Measurements from ENCODE around the gene AP2B1.

The AP2B1 gene

DNA sequence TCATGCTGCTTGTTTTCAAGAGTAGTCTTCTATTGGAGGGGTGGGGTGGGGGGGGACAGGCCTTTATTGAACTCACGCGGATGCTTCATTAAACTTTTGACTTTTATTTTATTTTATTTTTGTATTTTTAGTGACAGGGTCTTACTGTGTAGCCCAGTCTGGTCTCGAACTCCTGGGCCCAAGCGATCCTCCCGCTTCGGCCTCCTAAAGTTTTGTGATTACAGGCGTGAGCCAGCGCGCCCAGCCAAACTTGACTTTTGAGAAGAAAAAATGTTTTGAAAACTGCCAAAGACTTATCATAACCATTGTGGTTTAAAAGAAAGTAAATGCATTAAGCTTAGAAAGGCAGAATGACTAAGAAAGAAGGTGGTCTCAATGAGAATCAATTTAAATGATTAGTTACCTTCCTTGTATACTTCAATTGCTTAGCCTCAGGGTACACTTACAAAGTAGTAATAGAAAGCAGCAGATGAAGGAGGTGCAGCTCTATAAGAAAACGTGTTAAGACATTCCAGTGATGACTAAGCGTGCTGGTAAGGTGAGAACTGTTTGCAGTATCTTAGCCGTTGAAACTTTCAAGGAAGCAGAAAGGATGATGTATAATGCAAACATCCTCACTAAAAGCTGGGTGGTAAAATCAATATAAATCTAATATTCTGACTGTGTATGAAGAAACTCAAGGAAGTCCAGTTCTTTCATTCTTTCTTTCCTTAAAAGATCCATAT lies 1.2 kb downstream of the AP2B1 start:
- no peaks in the 10 kb centered on the region for H3K79me1 ChIP-seq (ENCODE audit: low read depth, low read length)
- H2AFZ ChIP-seq (ENCODE audit: low read length) = no peak overlapping the region
- H3K4me3 ChIP-seq (ENCODE audit: low read length in 2 of 2) = peak overlapping the region in 1 of 2 donors; percentile 74
- WGBS, 2 donors (ENCODE audit: extremely low coverage in 2 of 2, insufficient read length in 2 of 2, insufficient replicate concordance in 1 of 2) = no CpG with 5 or more reads among the region's 12 CpGs
- H2BK15ac ChIP-seq (ENCODE audit: low read length) = no peak overlapping the region
- no peak overlapping the region for H2BK12ac ChIP-seq (ENCODE audit: low read length)
- H3K9ac ChIP-seq (ENCODE audit: low read depth, low read length, poor library complexity) = no peak overlapping the region
- H4K91ac ChIP-seq (ENCODE audit: low read depth, low read length, poor library complexity) = no peak overlapping the region
- H3K36me3 ChIP-seq (replicated peaks in 1 of 2; ENCODE audit: control insufficient read depth in 2 of 2, insufficient read depth in 2 of 2, low read length in 2 of 2) = peaks cover 0 to 9% of the 10 kb centered on the region in 2 donors
- H3K4me1 ChIP-seq (ENCODE audit: control insufficient read depth in 2 of 2, insufficient read depth in 1 of 2, low read depth in 1 of 2, low read length in 2 of 2) = peaks cover 0 to 8% of the 10 kb centered on the region in 2 donors
- no peak overlapping the region for H3K27ac ChIP-seq (replicated peaks; ENCODE audit: low read length)
- H2BK120ac ChIP-seq (ENCODE audit: low read depth, low read length) = no peak overlapping the region
- H3K18ac ChIP-seq (ENCODE audit: low read length) = no peak overlapping the region
- H3K9me3 ChIP-seq (replicated peaks in 1 of 2; ENCODE audit: control insufficient read depth in 2 of 2, insufficient read depth in 1 of 2, low read depth in 1 of 2, low read length in 2 of 2) = no peaks in the 10 kb centered on the region
- no peak overlapping the region for H3K4ac ChIP-seq (ENCODE audit: low read length)
- H3K27me3 ChIP-seq (ENCODE audit: control insufficient read depth in 3 of 3, insufficient read depth in 3 of 3, low read depth in 1 of 3, low read length in 3 of 3) = no peaks in the 10 kb centered on the region
- no peak overlapping the region for H2AK5ac ChIP-seq (ENCODE audit: low read depth, low read length)
- H3K4me2 ChIP-seq (ENCODE audit: insufficient read depth, low read length, poor library complexity, severe bottlenecking) = no peak overlapping the region
- H3K23ac ChIP-seq (ENCODE audit: low read depth, low read length, poor library complexity) = no peak overlapping the region
- H3K14ac ChIP-seq (ENCODE audit: low read length) = no peak overlapping the region
- H4K8ac ChIP-seq (ENCODE audit: low read depth, low read length) = no peak overlapping the region
- DNase-seq (ENCODE audit: low spot score) = no peak
- H2BK5ac ChIP-seq (ENCODE audit: low read length) = no peak overlapping the region

DNA sequence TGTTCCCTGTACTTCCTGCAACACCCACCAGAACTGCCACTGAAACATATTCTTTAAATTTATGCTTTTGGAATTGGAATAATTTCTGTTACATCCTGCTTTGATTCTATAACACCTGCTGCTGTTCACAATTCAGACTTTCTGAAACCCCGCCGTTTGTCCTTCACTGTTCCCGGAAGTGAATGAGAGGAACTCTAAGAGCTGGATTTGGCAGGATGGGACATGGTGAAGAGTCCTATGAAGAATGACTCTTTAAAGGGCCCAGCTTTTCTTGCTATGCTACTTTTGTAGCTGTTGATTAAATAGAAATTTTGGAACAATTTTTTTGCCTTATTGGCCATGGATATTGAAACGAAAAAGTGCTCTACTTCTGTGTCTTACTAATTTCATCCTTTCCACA lies 8.9 kb downstream of the AP2B1 start:
- DNase-seq (ENCODE audit: low spot score) = no peak
- Histone ChIP-seq H3K36me3 (replicated peaks in 1 of 2; ENCODE audit: control insufficient read depth in 2 of 2, insufficient read depth in 2 of 2, low read length in 2 of 2) (peaks cover 11 to 80% of the 10 kb centered on the region in 2 donors), H3K9ac (ENCODE audit: low read depth, low read length, poor library complexity) (no peak overlapping the region), H3K27me3 (ENCODE audit: control insufficient read depth in 3 of 3, insufficient read depth in 3 of 3, low read depth in 1 of 3, low read length in 3 of 3) (no peaks in the 10 kb centered on the region), H2BK12ac (ENCODE audit: low read length) (no peak overlapping the region), H4K8ac (ENCODE audit: low read depth, low read length) (no peak overlapping the region), H3K14ac (ENCODE audit: low read length) (no peak overlapping the region), H2BK5ac (ENCODE audit: low read length) (no peak overlapping the region), H3K4me3 (ENCODE audit: low read length in 2 of 2) (no peak overlapping the region), H3K4me1 (ENCODE audit: control insufficient read depth in 2 of 2, insufficient read depth in 1 of 2, low read depth in 1 of 2, low read length in 2 of 2) (no peaks in the 10 kb centered on the region), H3K23ac (ENCODE audit: low read depth, low read length, poor library complexity) (no peak overlapping the region), H4K91ac (ENCODE audit: low read depth, low read length, poor library complexity) (no peak overlapping the region), H3K9me3 (replicated peaks in 1 of 2; ENCODE audit: control insufficient read depth in 2 of 2, insufficient read depth in 1 of 2, low read depth in 1 of 2, low read length in 2 of 2) (no peaks in the 10 kb centered on the region), H2BK120ac (ENCODE audit: low read depth, low read length) (no peak overlapping the region), H2AFZ (ENCODE audit: low read length) (no peak overlapping the region), H3K27ac (replicated peaks; ENCODE audit: low read length) (no peak overlapping the region), H3K4ac (ENCODE audit: low read length) (no peak overlapping the region), H2AK5ac (ENCODE audit: low read depth, low read length) (no peak overlapping the region), H3K18ac (ENCODE audit: low read length) (no peak overlapping the region), H3K79me1 (ENCODE audit: low read depth, low read length) (peaks cover 2% of the 10 kb centered on the region), H2BK15ac (ENCODE audit: low read length) (no peak overlapping the region), H3K4me2 (ENCODE audit: insufficient read depth, low read length, poor library complexity, severe bottlenecking) (no peak overlapping the region)
- no CpG with 5 or more reads among the region's 4 CpGs for WGBS, 2 donors (ENCODE audit: extremely low coverage in 2 of 2, insufficient read length in 2 of 2, insufficient replicate concordance in 1 of 2)

DNA sequence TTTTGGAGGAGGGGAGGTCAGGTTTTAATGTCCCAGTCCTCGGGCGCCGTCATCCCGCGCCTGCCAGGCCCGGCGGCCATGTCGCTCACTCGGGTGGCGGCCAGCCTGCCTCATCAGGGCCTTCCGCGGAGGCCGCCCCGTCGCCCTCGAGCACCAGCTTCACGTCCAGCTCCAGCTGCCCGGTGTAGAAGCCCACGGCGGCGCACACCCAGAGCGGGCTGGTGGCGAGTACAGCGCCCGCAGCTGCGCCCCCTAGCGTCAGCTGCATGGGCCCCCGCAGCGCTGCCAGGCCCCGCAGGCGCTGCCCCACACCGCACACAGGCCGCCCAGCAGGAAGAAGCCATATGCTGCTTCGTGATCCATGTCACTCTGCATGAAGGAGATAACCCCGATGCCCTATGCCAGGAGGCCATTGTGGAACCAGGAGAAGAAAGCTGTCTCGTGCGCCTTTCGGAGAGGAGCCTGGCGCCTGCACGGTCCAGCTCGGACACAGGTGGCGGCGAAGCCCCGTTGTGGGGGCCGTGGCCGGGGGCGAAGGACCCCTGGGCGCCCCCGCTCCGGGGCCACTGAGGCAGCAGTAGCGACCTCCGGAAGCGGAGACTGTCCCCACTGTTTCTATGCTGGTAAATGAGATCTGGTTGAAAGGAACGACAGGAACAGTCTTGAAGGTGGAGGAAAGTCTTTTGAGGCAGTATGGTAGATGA lies 9.6 kb downstream of the AP2B1 start:
- no peak overlapping the region for H2BK5ac ChIP-seq (ENCODE audit: low read length)
- H2BK12ac ChIP-seq (ENCODE audit: low read length) = no peak overlapping the region
- no peak overlapping the region for H3K4me3 ChIP-seq (ENCODE audit: low read length in 2 of 2)
- no CpG with 5 or more reads among the region's 54 CpGs for WGBS, 2 donors (ENCODE audit: extremely low coverage in 2 of 2, insufficient read length in 2 of 2, insufficient replicate concordance in 1 of 2)
- H2AFZ ChIP-seq (ENCODE audit: low read length) = no peak overlapping the region
- H2BK120ac ChIP-seq (ENCODE audit: low read depth, low read length) = no peak overlapping the region
- H4K91ac ChIP-seq (ENCODE audit: low read depth, low read length, poor library complexity) = no peak overlapping the region
- peaks cover 11 to 81% of the 10 kb centered on the region in 2 donors for H3K36me3 ChIP-seq (replicated peaks in 1 of 2; ENCODE audit: control insufficient read depth in 2 of 2, insufficient read depth in 2 of 2, low read length in 2 of 2)
- H3K27me3 ChIP-seq (ENCODE audit: control insufficient read depth in 3 of 3, insufficient read depth in 3 of 3, low read depth in 1 of 3, low read length in 3 of 3) = no peaks in the 10 kb centered on the region
- no peaks in the 10 kb centered on the region for H3K9me3 ChIP-seq (replicated peaks in 1 of 2; ENCODE audit: control insufficient read depth in 2 of 2, insufficient read depth in 1 of 2, low read depth in 1 of 2, low read length in 2 of 2)
- H3K18ac ChIP-seq (ENCODE audit: low read length) = no peak overlapping the region
- no peak overlapping the region for H2BK15ac ChIP-seq (ENCODE audit: low read length)
- DNase-seq (ENCODE audit: low spot score) = no peak
- H3K4me1 ChIP-seq (ENCODE audit: control insufficient read depth in 2 of 2, insufficient read depth in 1 of 2, low read depth in 1 of 2, low read length in 2 of 2) = no peaks in the 10 kb centered on the region
- H3K4ac ChIP-seq (ENCODE audit: low read length) = no peak overlapping the region
- H3K9ac ChIP-seq (ENCODE audit: low read depth, low read length, poor library complexity) = no peak overlapping the region
- peaks cover 2% of the 10 kb centered on the region for H3K79me1 ChIP-seq (ENCODE audit: low read depth, low read length)
- H3K14ac ChIP-seq (ENCODE audit: low read length) = no peak overlapping the region
- no peak overlapping the region for H2AK5ac ChIP-seq (ENCODE audit: low read depth, low read length)
- no peak overlapping the region for H3K27ac ChIP-seq (replicated peaks; ENCODE audit: low read length)
- no peak overlapping the region for H4K8ac ChIP-seq (ENCODE audit: low read depth, low read length)
- H3K4me2 ChIP-seq (ENCODE audit: insufficient read depth, low read length, poor library complexity, severe bottlenecking) = no peak overlapping the region
- H3K23ac ChIP-seq (ENCODE audit: low read depth, low read length, poor library complexity) = peak overlapping the region; percentile 11

DNA sequence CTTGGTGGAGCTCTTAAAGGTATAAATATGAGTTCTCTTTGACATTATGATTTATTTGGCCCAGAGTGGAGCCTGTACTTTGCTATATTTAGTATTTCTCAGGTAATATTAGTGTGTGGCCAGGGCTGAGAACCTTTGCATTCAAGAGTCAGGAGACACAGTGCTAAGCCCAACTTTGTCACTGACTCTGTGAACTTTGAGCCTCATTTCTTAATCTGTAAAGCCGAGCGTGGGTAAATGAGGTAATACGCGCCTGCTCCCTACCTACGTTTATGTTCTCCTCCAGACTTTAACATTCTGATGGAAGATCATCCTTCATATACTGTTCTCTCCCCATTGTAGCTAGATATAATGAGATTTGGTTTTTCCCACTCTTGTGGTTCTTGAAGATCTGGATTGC lies 10.5 kb downstream of the AP2B1 start:
- H2AK5ac ChIP-seq (ENCODE audit: low read depth, low read length) = no peak overlapping the region
- no peak overlapping the region for H3K9ac ChIP-seq (ENCODE audit: low read depth, low read length, poor library complexity)
- peaks cover 11 to 90% of the 10 kb centered on the region in 2 donors for H3K36me3 ChIP-seq (replicated peaks in 1 of 2; ENCODE audit: control insufficient read depth in 2 of 2, insufficient read depth in 2 of 2, low read length in 2 of 2)
- no peak overlapping the region for H3K4ac ChIP-seq (ENCODE audit: low read length)
- H3K4me3 ChIP-seq (ENCODE audit: low read length in 2 of 2) = no peak overlapping the region
- no peak overlapping the region for H4K8ac ChIP-seq (ENCODE audit: low read depth, low read length)
- H3K27me3 ChIP-seq (ENCODE audit: control insufficient read depth in 3 of 3, insufficient read depth in 3 of 3, low read depth in 1 of 3, low read length in 3 of 3) = no peaks in the 10 kb centered on the region
- H2BK120ac ChIP-seq (ENCODE audit: low read depth, low read length) = no peak overlapping the region
- H3K23ac ChIP-seq (ENCODE audit: low read depth, low read length, poor library complexity) = no peak overlapping the region
- H4K91ac ChIP-seq (ENCODE audit: low read depth, low read length, poor library complexity) = no peak overlapping the region
- no peak overlapping the region for H2AFZ ChIP-seq (ENCODE audit: low read length)
- H3K4me2 ChIP-seq (ENCODE audit: insufficient read depth, low read length, poor library complexity, severe bottlenecking) = no peak overlapping the region
- no peak for DNase-seq (ENCODE audit: low spot score)
- H2BK5ac ChIP-seq (ENCODE audit: low read length) = no peak overlapping the region
- H2BK12ac ChIP-seq (ENCODE audit: low read length) = no peak overlapping the region
- no CpG with 5 or more reads among the region's 5 CpGs for WGBS, 2 donors (ENCODE audit: extremely low coverage in 2 of 2, insufficient read length in 2 of 2, insufficient replicate concordance in 1 of 2)
- H3K27ac ChIP-seq (replicated peaks; ENCODE audit: low read length) = no peak overlapping the region
- no peak overlapping the region for H3K18ac ChIP-seq (ENCODE audit: low read length)
- H3K4me1 ChIP-seq (ENCODE audit: control insufficient read depth in 2 of 2, insufficient read depth in 1 of 2, low read depth in 1 of 2, low read length in 2 of 2) = no peaks in the 10 kb centered on the region
- H3K79me1 ChIP-seq (ENCODE audit: low read depth, low read length) = peaks cover 2% of the 10 kb centered on the region
- H3K14ac ChIP-seq (ENCODE audit: low read length) = no peak overlapping the region
- H2BK15ac ChIP-seq (ENCODE audit: low read length) = no peak overlapping the region
- no peaks in the 10 kb centered on the region for H3K9me3 ChIP-seq (replicated peaks in 1 of 2; ENCODE audit: control insufficient read depth in 2 of 2, insufficient read depth in 1 of 2, low read depth in 1 of 2, low read length in 2 of 2)
